MM.1S (cell line): ENCODE results near the gene CDKN2AIP.

ENCODE experiments used
- DNase-seq: peaks from one replicate; pipeline ENCODE4 v3.0.0-alpha.2; 2015
- H2AFZ ChIP-seq: fragments of 300-600 bp; sonication (generic); 2 replicates; pipeline ENCODE4 v1.6.0; 2016; ENCODE audit warnings: antibody characterized with exemption, low read length
- H3F3A ChIP-seq: fragments of 300-600 bp; sonication (generic); 2 replicates; pipeline ENCODE4 v1.6.1; 2016; ENCODE audit warnings: mild to moderate bottlenecking, antibody characterized with exemption, low read length, moderate library complexity, mixed read lengths; ENCODE audit not compliant: insufficient read depth
- H3K27ac ChIP-seq: fragments of 300-600 bp; sonication (generic); 2 replicates; pipeline ENCODE4 v1.5.1; 2016; ENCODE audit warnings: mild to moderate bottlenecking, low read length
- H3K27me3 ChIP-seq: fragments of 300-600 bp; sonication (generic); replicated peaks from 2 replicates; pipeline ENCODE4 v1.6.0; 2016; ENCODE audit warnings: low read length; ENCODE audit not compliant: insufficient read depth
- H3K36me3 ChIP-seq: fragments of 300-600 bp; sonication (generic); replicated peaks from 2 replicates; pipeline ENCODE4 v1.6.1; 2016; ENCODE audit warnings: mild to moderate bottlenecking, low read length, mixed read lengths; ENCODE audit not compliant: insufficient read depth
- H3K4me1 ChIP-seq: fragments of 300-600 bp; sonication (generic); 2 replicates; pipeline ENCODE4 v1.6.1; 2016; ENCODE audit warnings: low read length, mixed read lengths
- H3K4me2 ChIP-seq: fragments of 300-600 bp; sonication (generic); 2 replicates; pipeline ENCODE4 v1.6.0; 2016; ENCODE audit warnings: low read depth, low read length
- H3K4me3 ChIP-seq: fragments of 300-600 bp; sonication (generic); 2 replicates; pipeline ENCODE4 v1.5.1; 2016; ENCODE audit warnings: low read length, mixed read lengths
- H3K79me2 ChIP-seq: fragments of 300-600 bp; sonication (generic); 2 replicates; pipeline ENCODE4 v1.6.1; 2016; ENCODE audit warnings: mixed run types, low read length, mixed read lengths
- H3K9ac ChIP-seq: fragments of 300-600 bp; sonication (generic); 2 replicates; pipeline ENCODE4 v1.6.1; 2016; ENCODE audit warnings: low read length, mixed read lengths
- H3K9me2 ChIP-seq: fragments of 300-600 bp; sonication (generic); replicated peaks from 2 replicates; pipeline ENCODE4 v1.6.1; 2016; ENCODE audit warnings: mild to moderate bottlenecking, low read length, mixed read lengths; ENCODE audit not compliant: insufficient read depth
- H3K9me3 ChIP-seq: fragments of 300-600 bp; sonication (generic); replicated peaks from 2 replicates; pipeline ENCODE4 v1.6.1; 2016; ENCODE audit warnings: mild to moderate bottlenecking, low read length, mixed read lengths; ENCODE audit not compliant: insufficient read depth
- H4K20me1 ChIP-seq: fragments of 300-600 bp; sonication (generic); 2 replicates; pipeline ENCODE4 v1.6.1; 2016; ENCODE audit warnings: mild to moderate bottlenecking, low read length, moderate library complexity, mixed read lengths; ENCODE audit not compliant: insufficient read depth
- EZH2 ChIP-seq: fragments of 300-600 bp; sonication (generic); optimal IDR thresholded peaks from 2 replicates; pipeline ENCODE3; 2017; ENCODE audit warnings: low read depth, mild to moderate bottlenecking, antibody characterized with exemption, low read length, mixed read lengths
- EZH2phosphoT487 ChIP-seq: fragments of 300-600 bp; sonication (generic); IDR thresholded peaks from 2 replicates; pipeline ENCODE4 v1.6.1; 2018; ENCODE audit warnings: antibody characterized with exemption, low read length
- TF ChIP-seq, protein P1 (sequence below): fragments of 300-600 bp; sonication (generic); IDR thresholded peaks from 2 replicates; pipeline ENCODE4 v1.5.1; 2016; ENCODE audit warnings: antibody characterized with exemption, low read length, mixed read lengths

CDKN2AIP gene

GRCh38 chr4:183436417-183436816 lies 8.0 kb upstream of the CDKN2AIP start:
- Histone ChIP-seq H3K79me2 (no peaks in the 10 kb centered on the region), H3K27me3 (no peaks in the 10 kb centered on the region), H3K9me3 (no peaks in the 10 kb centered on the region), H4K20me1 (no peaks in the 10 kb centered on the region), H3K4me1 (no peaks in the 10 kb centered on the region), H3K4me2 (no peak overlapping the region), H2AFZ (no peak overlapping the region), H3K9ac (no peak overlapping the region), H3K36me3 (no peaks in the 10 kb centered on the region), H3K9me2 (no peaks in the 10 kb centered on the region), H3K27ac (no peak overlapping the region), H3F3A (no peaks in the 10 kb centered on the region), H3K4me3 (no peak overlapping the region)
- no peak for DNase-seq
- TF ChIP-seq EZH2phosphoT487, result no peak

DNA sequence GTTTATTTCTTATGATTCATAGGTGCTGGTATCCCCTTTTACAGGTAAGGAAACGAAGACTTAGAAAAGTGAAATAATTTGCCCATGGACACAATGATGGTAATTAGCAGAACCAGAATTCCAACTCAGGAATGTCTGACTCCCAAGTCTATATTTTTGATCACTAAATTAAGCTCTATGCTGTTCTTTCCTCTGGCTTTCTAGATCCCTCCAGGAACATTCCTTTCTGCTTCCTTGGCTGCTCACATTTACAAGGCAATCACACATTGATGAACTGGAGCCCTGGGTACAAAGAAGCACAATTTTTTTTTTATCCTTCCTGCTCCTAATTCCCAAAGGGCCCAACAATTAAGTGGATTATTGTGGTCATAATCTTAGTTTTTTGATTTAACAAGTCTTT lies 7.0 kb upstream of the CDKN2AIP start:
- Histone ChIP-seq H2AFZ (no peak overlapping the region), H3K4me2 (no peak overlapping the region), H4K20me1 (no peaks in the 10 kb centered on the region), H3K9ac (no peak overlapping the region), H3K27me3 (no peaks in the 10 kb centered on the region), H3K9me2 (no peaks in the 10 kb centered on the region), H3K79me2 (no peaks in the 10 kb centered on the region), H3K27ac (no peak overlapping the region), H3K4me1 (no peaks in the 10 kb centered on the region), H3K36me3 (no peaks in the 10 kb centered on the region), H3K4me3 (no peak overlapping the region), H3K9me3 (no peaks in the 10 kb centered on the region), H3F3A (no peaks in the 10 kb centered on the region)
- no peak for TF ChIP-seq EZH2phosphoT487
- no peak for TF ChIP-seq EZH2
- TF ChIP-seq, protein P1, sequence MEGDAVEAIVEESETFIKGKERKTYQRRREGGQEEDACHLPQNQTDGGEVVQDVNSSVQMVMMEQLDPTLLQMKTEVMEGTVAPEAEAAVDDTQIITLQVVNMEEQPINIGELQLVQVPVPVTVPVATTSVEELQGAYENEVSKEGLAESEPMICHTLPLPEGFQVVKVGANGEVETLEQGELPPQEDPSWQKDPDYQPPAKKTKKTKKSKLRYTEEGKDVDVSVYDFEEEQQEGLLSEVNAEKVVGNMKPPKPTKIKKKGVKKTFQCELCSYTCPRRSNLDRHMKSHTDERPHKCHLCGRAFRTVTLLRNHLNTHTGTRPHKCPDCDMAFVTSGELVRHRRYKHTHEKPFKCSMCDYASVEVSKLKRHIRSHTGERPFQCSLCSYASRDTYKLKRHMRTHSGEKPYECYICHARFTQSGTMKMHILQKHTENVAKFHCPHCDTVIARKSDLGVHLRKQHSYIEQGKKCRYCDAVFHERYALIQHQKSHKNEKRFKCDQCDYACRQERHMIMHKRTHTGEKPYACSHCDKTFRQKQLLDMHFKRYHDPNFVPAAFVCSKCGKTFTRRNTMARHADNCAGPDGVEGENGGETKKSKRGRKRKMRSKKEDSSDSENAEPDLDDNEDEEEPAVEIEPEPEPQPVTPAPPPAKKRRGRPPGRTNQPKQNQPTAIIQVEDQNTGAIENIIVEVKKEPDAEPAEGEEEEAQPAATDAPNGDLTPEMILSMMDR, result no peak
- DNase-seq, result no peak

DNA sequence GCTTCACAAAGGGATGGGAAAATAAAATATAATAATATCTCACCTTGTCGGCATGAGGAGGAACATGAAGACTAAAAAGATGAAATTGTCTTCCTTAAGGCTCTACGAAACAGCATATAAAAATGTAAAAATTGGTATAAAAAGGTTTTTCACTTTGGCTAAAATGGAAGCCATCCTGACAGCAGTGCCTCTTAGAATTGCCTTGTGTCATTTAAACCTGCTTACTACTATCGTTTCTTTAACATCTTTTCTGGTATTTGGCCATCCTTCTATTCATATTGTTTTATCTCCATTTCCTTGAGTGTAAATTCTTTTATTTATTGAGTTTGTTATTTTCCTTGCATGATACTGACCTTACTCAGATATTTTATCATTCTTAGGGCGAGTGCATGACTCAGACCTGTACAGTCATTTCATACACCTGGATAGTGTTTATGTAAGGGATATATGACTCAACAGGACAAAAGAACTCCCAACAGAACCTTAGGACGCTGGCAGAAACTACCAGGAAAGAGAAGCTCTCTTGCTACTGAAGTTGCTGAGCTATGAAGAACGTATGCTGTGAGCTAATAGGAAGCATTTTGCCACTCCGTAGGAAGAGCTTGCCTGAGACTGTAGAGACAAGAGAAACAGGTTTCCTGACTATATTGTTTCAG lies 5.8 kb upstream of the CDKN2AIP start:
- no peaks in the 10 kb centered on the region; the same call in 1 of the 2 replicates for H3K4me1 ChIP-seq
- no peaks in the 10 kb centered on the region for H3K36me3 ChIP-seq
- no peak for DNase-seq
- no peak overlapping the region for H3K4me2 ChIP-seq
- H3K4me3 ChIP-seq, result no peak overlapping the region
- no peaks in the 10 kb centered on the region for H3K9me3 ChIP-seq
- TF ChIP-seq EZH2 (no peak), EZH2phosphoT487 (no peak)
- TF ChIP-seq, protein P1, result no peak
- H3K79me2 ChIP-seq, result no peaks in the 10 kb centered on the region
- peaks cover 5% of the 10 kb centered on the region for H3F3A ChIP-seq
- H2AFZ ChIP-seq, result no peak overlapping the region
- no peaks in the 10 kb centered on the region for H3K27me3 ChIP-seq
- H3K27ac ChIP-seq, result no peak overlapping the region
- no peak overlapping the region for H3K9ac ChIP-seq
- H3K9me2 ChIP-seq, result no peaks in the 10 kb centered on the region
- H4K20me1 ChIP-seq, result no peaks in the 10 kb centered on the region

DNA sequence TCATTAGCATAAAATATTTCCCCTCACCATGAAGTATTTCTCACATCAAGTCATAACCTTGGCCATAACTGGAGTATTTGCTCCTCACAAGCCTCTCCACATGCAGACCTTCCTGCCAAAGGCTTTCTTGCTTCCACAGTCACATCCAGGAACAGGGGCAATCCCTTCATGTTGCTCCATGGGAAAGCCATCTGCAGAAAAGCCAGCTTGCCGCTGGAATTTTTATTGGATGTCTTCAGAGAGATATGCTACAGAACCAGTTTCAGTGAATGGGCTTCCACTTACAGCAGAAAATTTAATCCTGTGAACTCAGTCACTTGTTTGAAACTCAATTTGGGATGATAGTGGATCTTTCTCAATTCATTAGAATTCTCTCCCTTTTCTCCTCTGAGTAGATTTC lies 3.2 kb upstream of the CDKN2AIP start:
- Histone ChIP-seq H3K9me3 (no peaks in the 10 kb centered on the region), H3F3A (peaks cover 21% of the 10 kb centered on the region), H3K4me3 (no peak overlapping the region), H3K27ac (no peak overlapping the region), H3K79me2 (peaks cover 17% of the 10 kb centered on the region), H3K4me2 (no peak overlapping the region), H2AFZ (no peak overlapping the region), H4K20me1 (no peaks in the 10 kb centered on the region), H3K36me3 (peaks cover 7% of the 10 kb centered on the region), H3K27me3 (no peaks in the 10 kb centered on the region), H3K4me1 (peaks cover 7% of the 10 kb centered on the region), H3K9ac (no peak overlapping the region), H3K9me2 (no peaks in the 10 kb centered on the region)
- TF ChIP-seq, protein P1, result no peak
- TF ChIP-seq EZH2phosphoT487 (no peak), EZH2 (no peak)
- DNase-seq, result no peak
